ENCODE results near the gene NUP50.

NUP50 gene, protein sequence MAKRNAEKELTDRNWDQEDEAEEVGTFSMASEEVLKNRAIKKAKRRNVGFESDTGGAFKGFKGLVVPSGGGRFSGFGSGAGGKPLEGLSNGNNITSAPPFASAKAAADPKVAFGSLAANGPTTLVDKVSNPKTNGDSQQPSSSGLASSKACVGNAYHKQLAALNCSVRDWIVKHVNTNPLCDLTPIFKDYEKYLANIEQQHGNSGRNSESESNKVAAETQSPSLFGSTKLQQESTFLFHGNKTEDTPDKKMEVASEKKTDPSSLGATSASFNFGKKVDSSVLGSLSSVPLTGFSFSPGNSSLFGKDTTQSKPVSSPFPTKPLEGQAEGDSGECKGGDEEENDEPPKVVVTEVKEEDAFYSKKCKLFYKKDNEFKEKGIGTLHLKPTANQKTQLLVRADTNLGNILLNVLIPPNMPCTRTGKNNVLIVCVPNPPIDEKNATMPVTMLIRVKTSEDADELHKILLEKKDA

DNA sequence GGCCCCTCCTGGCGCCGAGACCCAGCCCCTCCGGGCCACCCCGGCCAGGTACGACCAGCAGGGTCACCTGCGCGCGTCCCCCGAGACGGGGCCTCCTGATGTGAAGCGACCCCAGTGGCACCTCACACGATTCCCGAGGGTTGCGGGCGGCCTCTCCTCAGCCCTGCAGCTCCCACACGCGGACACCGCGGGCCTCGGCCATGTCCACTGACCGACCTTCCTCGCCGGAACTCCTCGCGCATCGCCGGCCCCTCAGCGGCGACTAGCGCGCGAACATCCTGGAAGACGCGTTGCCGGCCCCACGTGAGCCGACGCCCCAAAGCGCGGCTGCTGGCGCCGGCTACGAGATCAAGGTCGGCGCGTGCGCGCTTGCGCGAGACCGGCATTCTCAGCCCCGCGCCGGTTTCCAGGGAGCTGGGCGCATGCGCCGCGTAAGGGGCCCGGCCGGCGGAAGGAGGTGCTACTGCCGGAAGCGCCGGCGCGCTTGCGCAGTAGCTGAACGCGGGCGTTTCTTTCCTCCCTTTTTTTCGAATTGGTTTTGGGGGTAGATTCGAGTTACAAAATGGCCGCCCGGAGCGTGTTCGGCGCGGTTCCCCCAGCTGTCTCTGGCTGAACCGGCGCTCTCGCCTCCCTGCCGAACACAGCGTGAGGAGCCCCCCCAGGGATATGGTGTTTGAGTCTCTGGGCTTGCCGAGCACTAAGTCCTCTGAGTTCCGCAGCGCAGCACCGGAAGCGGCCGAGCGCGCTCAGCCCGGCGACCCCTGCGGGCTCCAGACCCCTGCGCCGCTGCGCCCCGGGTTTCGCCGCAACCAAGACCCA lies at the start of gene NUP50:
Gene NUP50, plus strand, starts transcription at position 475 of the 819 bp plus-strand sequence. CDS start 4,253 bp downstream, outside the sequence.
- TF ChIP-seq, protein P1, sequence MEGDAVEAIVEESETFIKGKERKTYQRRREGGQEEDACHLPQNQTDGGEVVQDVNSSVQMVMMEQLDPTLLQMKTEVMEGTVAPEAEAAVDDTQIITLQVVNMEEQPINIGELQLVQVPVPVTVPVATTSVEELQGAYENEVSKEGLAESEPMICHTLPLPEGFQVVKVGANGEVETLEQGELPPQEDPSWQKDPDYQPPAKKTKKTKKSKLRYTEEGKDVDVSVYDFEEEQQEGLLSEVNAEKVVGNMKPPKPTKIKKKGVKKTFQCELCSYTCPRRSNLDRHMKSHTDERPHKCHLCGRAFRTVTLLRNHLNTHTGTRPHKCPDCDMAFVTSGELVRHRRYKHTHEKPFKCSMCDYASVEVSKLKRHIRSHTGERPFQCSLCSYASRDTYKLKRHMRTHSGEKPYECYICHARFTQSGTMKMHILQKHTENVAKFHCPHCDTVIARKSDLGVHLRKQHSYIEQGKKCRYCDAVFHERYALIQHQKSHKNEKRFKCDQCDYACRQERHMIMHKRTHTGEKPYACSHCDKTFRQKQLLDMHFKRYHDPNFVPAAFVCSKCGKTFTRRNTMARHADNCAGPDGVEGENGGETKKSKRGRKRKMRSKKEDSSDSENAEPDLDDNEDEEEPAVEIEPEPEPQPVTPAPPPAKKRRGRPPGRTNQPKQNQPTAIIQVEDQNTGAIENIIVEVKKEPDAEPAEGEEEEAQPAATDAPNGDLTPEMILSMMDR (IDR thresholded peaks at IDR 0.05; ENCODE audit: insufficient read depth, low read depth, low read length, missing control alignments) = no peak
- peak; percentile 99 for DNase-seq (ENCODE audit: low read depth)
- peak within 1 kb of the TSS; percentile 99 for H3K4me3 ChIP-seq (ENCODE audit: low read depth, low read length)

DNA sequence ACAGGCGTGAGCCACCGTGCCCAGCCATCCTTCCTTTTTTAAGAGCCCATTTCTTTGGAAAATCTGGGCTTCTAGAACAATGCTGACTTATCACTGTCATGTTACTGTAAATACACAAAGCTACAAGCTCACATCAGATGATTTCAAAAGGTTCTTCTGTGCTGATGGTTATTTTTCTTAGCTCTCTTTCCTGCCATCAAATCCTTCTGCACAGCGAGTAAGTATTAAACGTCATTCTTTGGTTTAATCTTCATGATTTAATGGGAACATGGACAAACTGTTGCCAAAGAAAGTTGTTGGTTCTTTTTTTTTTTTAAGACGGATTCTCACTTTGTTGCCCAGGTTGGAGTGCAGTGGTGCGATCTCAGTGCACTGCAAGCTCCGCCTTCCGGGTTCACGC lies 43.3 kb upstream of the NUP50 start:
- TF ChIP-seq, protein P1 (IDR thresholded peaks at IDR 0.05; ENCODE audit: insufficient read depth, low read depth, low read length, missing control alignments) = no peak
- H3K4me3 ChIP-seq (ENCODE audit: low read depth, low read length) = no peak overlapping the region
- no peak for DNase-seq (ENCODE audit: low read depth)

DNA sequence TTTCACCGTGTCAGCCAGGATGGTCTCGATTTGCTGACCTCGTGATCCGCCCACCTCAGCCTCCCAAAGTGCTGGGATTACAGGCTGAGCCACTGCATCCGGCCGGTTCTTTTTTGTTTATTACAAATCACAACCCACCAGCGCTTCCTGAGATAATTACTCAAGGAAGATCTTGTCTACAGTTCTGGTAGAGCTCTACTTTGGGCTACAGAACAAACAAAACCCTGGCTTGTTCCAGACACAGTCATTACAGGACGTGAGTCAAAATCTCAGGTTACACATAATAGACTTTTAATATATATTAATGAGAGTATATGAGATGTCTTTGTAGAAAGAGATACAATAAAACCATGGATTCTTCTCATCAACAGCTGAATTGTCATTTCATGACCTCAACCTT lies 42.8 kb upstream of the NUP50 start:
- no peak overlapping the region for H3K4me3 ChIP-seq (ENCODE audit: low read depth, low read length)
- TF ChIP-seq, protein P1 (IDR thresholded peaks at IDR 0.05; ENCODE audit: insufficient read depth, low read depth, low read length, missing control alignments) = no peak
- no peak for DNase-seq (ENCODE audit: low read depth)

DNA sequence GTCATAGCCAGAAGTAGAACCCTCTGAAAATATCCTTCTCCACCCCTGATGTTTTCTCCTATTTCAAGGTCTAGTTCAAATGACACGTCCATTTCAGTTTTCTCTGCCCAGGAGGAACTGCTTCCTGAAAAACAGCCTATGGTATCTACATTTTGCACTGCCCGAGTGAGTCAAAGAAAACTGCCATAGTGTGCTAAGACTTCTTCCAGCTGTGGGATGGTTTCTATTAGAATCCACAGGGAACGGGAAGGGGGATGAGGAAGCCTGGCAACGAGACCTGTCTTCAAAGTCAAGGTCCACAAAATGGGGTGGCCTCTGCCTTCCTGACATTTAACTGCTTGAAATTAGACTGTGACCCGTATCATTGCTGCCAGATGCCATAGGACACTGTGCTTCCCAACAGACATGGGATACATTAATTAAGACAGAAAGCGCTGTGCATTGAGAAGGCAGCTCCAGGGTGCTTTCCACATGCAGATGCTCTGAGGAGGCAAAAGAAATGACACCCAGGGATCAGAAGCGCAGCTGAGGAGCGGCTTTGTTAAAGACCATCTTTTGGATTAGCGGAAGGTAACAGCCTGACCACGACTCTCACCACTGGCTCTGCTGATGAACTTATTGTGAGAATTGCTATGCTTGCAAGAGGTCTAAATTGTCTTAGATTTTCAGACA lies 39.4 kb upstream of the NUP50 start:
- no peak overlapping the region for H3K4me3 ChIP-seq (ENCODE audit: low read depth, low read length)
- TF ChIP-seq, protein P1 (IDR thresholded peaks at IDR 0.05; ENCODE audit: insufficient read depth, low read depth, low read length, missing control alignments) = no peak
- no peak for DNase-seq (ENCODE audit: low read depth)

DNA sequence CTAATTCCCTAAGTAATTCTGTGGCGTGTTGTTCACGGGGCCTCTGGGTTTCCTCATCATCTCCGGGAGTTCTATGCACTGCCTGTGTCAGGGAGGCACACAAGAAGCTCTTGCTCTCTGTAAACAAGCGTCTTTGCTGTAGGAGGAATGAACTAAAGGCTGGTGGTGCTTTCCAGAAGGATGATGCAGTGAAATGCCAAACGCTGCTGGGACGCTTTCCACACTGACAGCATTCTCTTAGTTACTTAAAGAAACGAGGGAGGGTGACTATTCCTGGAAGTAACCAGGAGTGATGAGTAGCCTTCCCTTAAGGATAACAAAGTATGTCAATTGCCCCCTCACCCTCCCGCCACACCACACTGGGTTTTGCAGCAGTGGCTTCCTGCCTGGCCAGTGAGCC lies 38.5 kb upstream of the NUP50 start:
- H3K4me3 ChIP-seq (ENCODE audit: low read depth, low read length) = no peak overlapping the region
- TF ChIP-seq, protein P1 (IDR thresholded peaks at IDR 0.05; ENCODE audit: insufficient read depth, low read depth, low read length, missing control alignments) = no peak
- no peak for DNase-seq (ENCODE audit: low read depth)

DNA sequence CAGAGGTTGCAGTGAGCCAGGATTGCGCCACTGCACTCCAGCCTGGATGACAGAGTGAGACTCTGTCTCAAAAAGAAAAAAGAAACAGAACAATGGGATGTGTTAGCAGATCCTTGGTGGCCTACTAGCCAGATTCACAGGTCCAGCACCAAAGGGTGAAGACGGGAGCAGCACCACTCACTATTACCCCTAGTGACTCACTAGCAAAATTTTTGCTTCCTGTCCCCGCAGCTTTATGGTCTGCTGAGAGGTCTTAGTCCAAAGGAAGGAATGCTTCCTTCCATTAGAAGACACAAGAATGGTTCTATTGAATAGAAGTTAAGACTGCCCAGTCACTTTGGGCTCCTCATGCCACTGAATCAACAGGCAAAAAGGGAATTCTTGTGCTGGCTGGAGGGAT lies 35.9 kb upstream of the NUP50 start:
- TF ChIP-seq, protein P1 (IDR thresholded peaks at IDR 0.05; ENCODE audit: insufficient read depth, low read depth, low read length, missing control alignments) = no peak
- DNase-seq (ENCODE audit: low read depth) = no peak
- no peak overlapping the region for H3K4me3 ChIP-seq (ENCODE audit: low read depth, low read length)

Data from GM12865 (cell line).